D721Med (cell line): ENCODE data around the gene AHCYL1.

ENCODE experiments used
- DNase-seq: peaks from one replicate; pipeline ENCODE4 v3.0.0; 2011; ENCODE audit warnings: low spot score; ENCODE audit not compliant: insufficient read length
- FAIRE-seq: peaks from 2 replicates; lab custom pipeline; 2011; peaks lifted over from hg19 to GRCh38; lab: Jason Lieb, UNC
- TF ChIP-seq, protein P1 (sequence below): IDR thresholded peaks from 2 replicates; pipeline ENCODE4 v1.5.1; 2012; ENCODE audit warnings: mild to moderate bottlenecking, control low read depth; ENCODE audit not compliant: insufficient read depth; ENCODE audit errors: missing control alignments

The AHCYL1 gene

DNA sequence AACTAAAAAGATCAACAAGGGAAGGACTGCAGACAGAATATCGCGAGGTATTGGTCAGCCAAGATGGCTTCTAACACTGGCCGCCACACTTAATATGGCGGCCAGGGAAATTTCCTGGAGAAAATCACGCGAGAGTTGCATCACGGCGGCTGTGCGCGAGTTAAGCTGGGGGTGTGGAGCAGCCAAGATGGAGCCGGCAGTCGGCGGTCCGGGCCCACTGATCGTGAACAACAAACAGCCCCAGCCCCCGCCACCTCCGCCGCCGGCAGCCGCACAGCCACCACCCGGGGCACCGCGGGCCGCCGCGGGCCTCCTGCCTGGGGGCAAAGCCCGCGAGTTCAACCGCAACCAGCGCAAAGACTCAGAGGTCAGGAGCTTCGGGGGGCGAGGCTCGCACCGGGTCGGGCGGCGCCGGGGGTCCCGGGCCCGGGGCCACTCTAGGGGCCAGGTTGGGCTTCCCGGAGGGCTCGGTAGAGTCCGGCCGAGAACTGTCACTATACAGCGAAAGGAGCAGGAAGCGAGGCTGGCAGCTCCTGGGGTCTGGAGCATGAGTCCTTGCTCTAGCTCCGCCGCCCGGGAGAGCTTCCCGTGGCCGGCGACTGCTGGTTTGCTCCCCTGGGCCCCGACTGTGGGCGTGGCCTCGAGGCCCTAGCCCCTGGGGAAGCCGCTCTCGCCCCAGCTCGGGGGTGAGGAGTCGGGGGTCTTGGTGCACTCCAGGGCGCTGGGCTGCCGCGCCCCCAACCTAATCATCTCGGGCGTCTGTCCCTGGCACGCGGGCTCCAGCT, 50.1 kb downstream of the AHCYL1 start, which contains the start of gene STRIP1:
TSS of gene STRIP1 (plus strand) at position 174 of the 785 bp plus-strand sequence. CDS start at position 188, 14 bp downstream.
- DNase-seq (peak; percentile 49), FAIRE-seq (no peak)

GRCh38 chr1:110035236-110035752, 50.7 kb downstream of the AHCYL1 start:
- no peak for FAIRE-seq
- DNase-seq = no peak
- TF ChIP-seq, protein P1, sequence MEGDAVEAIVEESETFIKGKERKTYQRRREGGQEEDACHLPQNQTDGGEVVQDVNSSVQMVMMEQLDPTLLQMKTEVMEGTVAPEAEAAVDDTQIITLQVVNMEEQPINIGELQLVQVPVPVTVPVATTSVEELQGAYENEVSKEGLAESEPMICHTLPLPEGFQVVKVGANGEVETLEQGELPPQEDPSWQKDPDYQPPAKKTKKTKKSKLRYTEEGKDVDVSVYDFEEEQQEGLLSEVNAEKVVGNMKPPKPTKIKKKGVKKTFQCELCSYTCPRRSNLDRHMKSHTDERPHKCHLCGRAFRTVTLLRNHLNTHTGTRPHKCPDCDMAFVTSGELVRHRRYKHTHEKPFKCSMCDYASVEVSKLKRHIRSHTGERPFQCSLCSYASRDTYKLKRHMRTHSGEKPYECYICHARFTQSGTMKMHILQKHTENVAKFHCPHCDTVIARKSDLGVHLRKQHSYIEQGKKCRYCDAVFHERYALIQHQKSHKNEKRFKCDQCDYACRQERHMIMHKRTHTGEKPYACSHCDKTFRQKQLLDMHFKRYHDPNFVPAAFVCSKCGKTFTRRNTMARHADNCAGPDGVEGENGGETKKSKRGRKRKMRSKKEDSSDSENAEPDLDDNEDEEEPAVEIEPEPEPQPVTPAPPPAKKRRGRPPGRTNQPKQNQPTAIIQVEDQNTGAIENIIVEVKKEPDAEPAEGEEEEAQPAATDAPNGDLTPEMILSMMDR = no peak

More for the DNA sequence above, 50.1 kb downstream of the AHCYL1 start, which contains the start of gene STRIP1:
- TF ChIP-seq, protein P1 = no peak

DNA sequence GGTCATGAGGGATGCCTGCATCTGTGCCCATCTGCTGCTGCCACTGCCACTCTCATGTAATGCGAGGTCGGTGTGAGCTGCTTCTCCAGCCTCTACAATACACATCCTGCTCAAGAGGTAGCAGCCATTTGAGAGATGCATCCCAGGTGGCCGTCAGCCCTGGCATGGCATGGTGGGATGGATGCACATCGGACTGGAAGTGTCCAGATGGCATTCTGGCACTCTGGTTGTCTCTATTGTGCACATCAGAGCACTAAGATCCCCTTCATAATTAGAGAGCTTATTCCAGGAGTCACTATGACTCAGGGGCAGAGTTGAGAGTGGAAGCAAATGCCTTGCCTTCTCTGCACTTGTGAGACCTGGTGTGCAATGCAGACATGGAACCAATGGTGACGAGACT, 53.7 kb downstream of the AHCYL1 start:
- DNase-seq (no peak), FAIRE-seq (no peak)
- TF ChIP-seq, protein P1 = no peak

GRCh38 chr1:110039641-110040040, 55.1 kb downstream of the AHCYL1 start:
- TF ChIP-seq, protein P1 = no peak
- DNase-seq = no peak
- no peak for FAIRE-seq

DNA sequence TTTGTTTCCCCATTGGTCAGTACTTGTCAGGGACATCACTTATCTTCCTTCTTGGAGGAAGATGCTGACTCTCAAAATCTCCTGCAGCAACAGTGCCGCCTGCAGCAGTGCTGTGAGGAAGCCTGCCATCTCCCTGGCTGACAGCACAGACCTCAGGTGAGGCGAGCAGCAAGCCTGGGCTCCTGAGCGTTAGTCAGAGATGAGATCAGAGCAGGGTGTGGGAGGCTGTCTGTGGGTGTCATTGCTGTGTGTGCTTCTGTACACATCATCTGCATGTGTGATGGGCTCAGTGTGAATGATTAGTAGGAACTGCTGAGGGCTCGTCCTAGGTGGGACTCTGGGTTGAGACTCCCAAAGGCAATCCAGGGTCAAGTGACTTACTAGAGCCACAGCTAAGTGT, 56.0 kb downstream of the AHCYL1 start:
- FAIRE-seq (no peak), DNase-seq (no peak)
- TF ChIP-seq, protein P1 = no peak

GRCh38 chr1:110043016-110043415, 58.5 kb downstream of the AHCYL1 start:
- DNase-seq = no peak
- no peak for FAIRE-seq
- TF ChIP-seq, protein P1 = no peak

DNA sequence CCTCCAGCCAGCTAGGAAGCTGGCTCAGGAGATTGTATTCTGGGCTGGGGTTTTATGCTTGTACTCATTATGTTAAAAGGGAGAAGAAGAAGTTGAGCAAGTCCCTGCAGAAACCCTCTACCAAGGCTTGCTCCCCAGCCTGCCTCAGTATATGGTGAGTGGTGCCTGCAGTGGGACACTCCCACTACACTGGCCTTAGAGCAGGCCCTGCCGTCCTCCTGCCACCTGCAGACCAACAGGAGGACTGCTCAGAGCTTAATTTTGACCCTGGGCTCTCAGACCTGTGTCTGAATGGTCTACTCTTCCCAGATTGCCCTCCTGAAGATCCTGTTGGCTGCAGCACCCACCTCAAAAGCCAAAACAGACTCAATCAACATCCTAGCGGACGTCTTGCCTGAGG, 62.9 kb downstream of the AHCYL1 start:
- DNase-seq = no peak

More for the DNA sequence above, 62.9 kb downstream of the AHCYL1 start:
- TF ChIP-seq, protein P1 = no peak
- FAIRE-seq = no peak
